ENCODE measurements around the gene SIX6. TPM values are rescaled to one million over a fixed set of nuclear protein-coding genes. Genes with fewer than 3 reads are reported as not detected.

SIX6 gene
- total RNA-seq, 1 donor from 2014 or later: not detected

- H3K4me3 ChIP-seq (ENCODE audit: low read length in 3 of 3): no peak overlapping the region
- no peak overlapping the region for H3K9ac ChIP-seq (ENCODE audit: low read depth in 1 of 3, low read length in 3 of 3)
- H3K4me1 ChIP-seq (ENCODE audit: control insufficient read depth in 3 of 3, insufficient read depth in 3 of 3, low read length in 3 of 3): no peaks in the 10 kb centered on the region
- no peaks in the 10 kb centered on the region for H3K9me3 ChIP-seq (ENCODE audit: control insufficient read depth in 3 of 3, low read length in 3 of 3)
- H3K27ac ChIP-seq (ENCODE audit: low read depth, low read length): no peak overlapping the region
- peaks cover 0 to 15% (median 9%) of the 10 kb centered on the region in 3 donors for H3K27me3 ChIP-seq (ENCODE audit: control insufficient read depth in 3 of 3, insufficient read depth in 3 of 3, low read length in 3 of 3)
- H3K36me3 ChIP-seq (ENCODE audit: control insufficient read depth in 3 of 3, insufficient read depth in 3 of 3, low read length in 3 of 3): no peaks in the 10 kb centered on the region
Observed at GRCh38 chr14:60502541-60502940, 6.4 kb upstream of the SIX6 start.

DNA sequence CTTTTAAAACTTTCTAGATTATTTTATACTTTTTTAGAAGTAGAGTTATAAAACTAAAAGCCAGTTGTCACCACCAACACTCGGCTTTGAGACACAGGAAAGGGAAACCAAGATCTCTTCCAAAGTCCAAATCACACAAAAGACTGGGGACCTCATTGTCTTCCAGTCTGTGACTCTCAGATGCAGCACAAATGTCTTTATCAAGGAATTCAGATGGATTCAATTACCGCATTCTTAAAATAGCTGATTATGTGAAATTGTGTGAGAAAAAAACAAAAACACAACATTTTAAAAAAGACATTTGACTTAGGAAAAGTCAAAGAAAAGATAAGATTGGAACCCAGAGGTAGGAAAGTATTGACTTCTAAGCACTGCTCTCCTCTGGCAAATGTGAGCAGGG is 3.5 kb upstream of the SIX6 start:
- no peak overlapping the region for H3K4me3 ChIP-seq (ENCODE audit: low read length in 3 of 3)
- no peaks in the 10 kb centered on the region for H3K9me3 ChIP-seq (ENCODE audit: control insufficient read depth in 3 of 3, low read length in 3 of 3)
- peaks cover 2 to 11% (median 7%) of the 10 kb centered on the region in 3 donors for H3K4me1 ChIP-seq (ENCODE audit: control insufficient read depth in 3 of 3, insufficient read depth in 3 of 3, low read length in 3 of 3)
- H3K36me3 ChIP-seq (ENCODE audit: control insufficient read depth in 3 of 3, insufficient read depth in 3 of 3, low read length in 3 of 3): no peaks in the 10 kb centered on the region
- H3K9ac ChIP-seq (ENCODE audit: low read depth in 1 of 3, low read length in 3 of 3): no peak overlapping the region
- peaks cover 20 to 39% (median 30%) of the 10 kb centered on the region in 3 donors for H3K27me3 ChIP-seq (ENCODE audit: control insufficient read depth in 3 of 3, insufficient read depth in 3 of 3, low read length in 3 of 3)
- H3K27ac ChIP-seq (ENCODE audit: low read depth, low read length): no peak overlapping the region

- Histone ChIP-seq H3K4me3 (ENCODE audit: low read length in 3 of 3) (no peak overlapping the region), H3K9me3 (ENCODE audit: control insufficient read depth in 3 of 3, low read length in 3 of 3) (no peaks in the 10 kb centered on the region), H3K4me1 (ENCODE audit: control insufficient read depth in 3 of 3, insufficient read depth in 3 of 3, low read length in 3 of 3) (peaks cover 2 to 11% (median 9%) of the 10 kb centered on the region in 3 donors), H3K27ac (ENCODE audit: low read depth, low read length) (no peak overlapping the region), H3K36me3 (ENCODE audit: control insufficient read depth in 3 of 3, insufficient read depth in 3 of 3, low read length in 3 of 3) (no peaks in the 10 kb centered on the region), H3K9ac (ENCODE audit: low read depth in 1 of 3, low read length in 3 of 3) (no peak overlapping the region), H3K27me3 (ENCODE audit: control insufficient read depth in 3 of 3, insufficient read depth in 3 of 3, low read length in 3 of 3) (peaks cover 25 to 44% (median 36%) of the 10 kb centered on the region in 3 donors)
Observed at GRCh38 chr14:60506010-60506409, 2.9 kb upstream of the SIX6 start.

DNA sequence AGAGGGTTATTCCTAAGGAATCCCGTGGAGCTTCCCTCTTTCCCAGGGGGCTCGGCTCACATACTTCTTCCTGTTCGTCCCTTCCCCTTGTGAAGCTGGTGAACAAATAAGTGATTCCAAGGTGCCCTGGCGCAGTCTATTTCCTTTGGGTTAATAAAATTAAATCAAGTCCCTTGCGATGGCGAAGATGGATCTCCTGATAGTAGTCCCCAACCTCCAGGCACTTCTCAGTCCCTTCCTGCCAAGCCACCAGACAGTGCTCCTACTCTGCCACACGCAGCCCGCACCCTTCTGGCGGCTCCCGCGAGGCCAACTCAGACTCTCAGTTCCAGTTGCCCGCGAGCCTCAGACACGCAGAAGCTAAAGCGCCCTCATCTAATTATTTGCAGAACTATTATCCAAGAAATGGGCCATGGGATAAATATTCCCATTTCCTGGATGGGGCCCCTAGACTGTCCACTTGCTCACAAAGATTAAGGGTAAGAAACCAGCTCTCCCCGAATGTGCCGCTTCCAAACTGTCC is 2.4 kb upstream of the SIX6 start:
- Histone ChIP-seq H3K27me3 (ENCODE audit: control insufficient read depth in 3 of 3, insufficient read depth in 3 of 3, low read length in 3 of 3) (peaks cover 29 to 49% (median 40%) of the 10 kb centered on the region in 3 donors), H3K9me3 (ENCODE audit: control insufficient read depth in 3 of 3, low read length in 3 of 3) (no peaks in the 10 kb centered on the region), H3K4me1 (ENCODE audit: control insufficient read depth in 3 of 3, insufficient read depth in 3 of 3, low read length in 3 of 3) (peaks cover 2 to 11% (median 9%) of the 10 kb centered on the region in 3 donors)

GRCh38 chr14:60506985-60507829 is 1.7 kb upstream of the SIX6 start:
- Histone ChIP-seq H3K27me3 (ENCODE audit: control insufficient read depth in 3 of 3, insufficient read depth in 3 of 3, low read length in 3 of 3) (peaks cover 29 to 52% (median 43%) of the 10 kb centered on the region in 3 donors), H3K9me3 (ENCODE audit: control insufficient read depth in 3 of 3, low read length in 3 of 3) (no peaks in the 10 kb centered on the region), H3K4me3 (ENCODE audit: low read length in 3 of 3) (no peak overlapping the region), H3K27ac (ENCODE audit: low read depth, low read length) (no peak overlapping the region), H3K36me3 (ENCODE audit: control insufficient read depth in 3 of 3, insufficient read depth in 3 of 3, low read length in 3 of 3) (no peaks in the 10 kb centered on the region), H3K4me1 (ENCODE audit: control insufficient read depth in 3 of 3, insufficient read depth in 3 of 3, low read length in 3 of 3) (peaks cover 2 to 11% (median 9%) of the 10 kb centered on the region in 3 donors), H3K9ac (ENCODE audit: low read depth in 1 of 3, low read length in 3 of 3) (no peak overlapping the region)

More for the DNA sequence above, 2.4 kb upstream of the SIX6 start:
- no peaks in the 10 kb centered on the region for H3K36me3 ChIP-seq (ENCODE audit: control insufficient read depth in 3 of 3, insufficient read depth in 3 of 3, low read length in 3 of 3)
- no peak overlapping the region for H3K9ac ChIP-seq (ENCODE audit: low read depth in 1 of 3, low read length in 3 of 3)
- no peak overlapping the region for H3K27ac ChIP-seq (ENCODE audit: low read depth, low read length)
- no peak overlapping the region for H3K4me3 ChIP-seq (ENCODE audit: low read length in 3 of 3)

DNA sequence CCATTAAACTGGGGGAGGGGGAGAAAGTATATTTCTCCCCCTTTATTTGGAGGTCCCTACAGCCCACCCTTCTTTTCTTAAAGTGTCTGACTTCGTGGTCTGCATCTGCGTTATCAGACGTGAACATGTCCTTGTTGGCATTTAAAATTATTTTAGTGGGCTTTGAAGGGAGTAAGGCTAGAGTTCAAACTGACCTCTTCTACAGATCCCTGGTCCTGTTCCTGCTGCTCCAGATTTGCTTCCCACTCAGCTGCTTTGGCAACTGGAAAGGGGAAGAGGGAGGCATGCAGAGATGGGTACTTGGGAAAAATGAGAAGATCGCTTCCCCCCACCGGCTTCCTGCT is 611 bp upstream of the SIX6 start:
- Histone ChIP-seq H3K4me3 (ENCODE audit: low read length in 3 of 3) (peak overlapping the region; percentile 7 to 67 (median 61)), H3K9ac (ENCODE audit: low read depth in 1 of 3, low read length in 3 of 3) (no peak overlapping the region), H3K27me3 (ENCODE audit: control insufficient read depth in 3 of 3, insufficient read depth in 3 of 3, low read length in 3 of 3) (peaks cover 29 to 62% (median 43%) of the 10 kb centered on the region in 3 donors), H3K4me1 (ENCODE audit: control insufficient read depth in 3 of 3, insufficient read depth in 3 of 3, low read length in 3 of 3) (peaks cover 2 to 11% (median 9%) of the 10 kb centered on the region in 3 donors), H3K27ac (ENCODE audit: low read depth, low read length) (no peak overlapping the region), H3K36me3 (ENCODE audit: control insufficient read depth in 3 of 3, insufficient read depth in 3 of 3, low read length in 3 of 3) (no peaks in the 10 kb centered on the region), H3K9me3 (ENCODE audit: control insufficient read depth in 3 of 3, low read length in 3 of 3) (no peaks in the 10 kb centered on the region)

DNA sequence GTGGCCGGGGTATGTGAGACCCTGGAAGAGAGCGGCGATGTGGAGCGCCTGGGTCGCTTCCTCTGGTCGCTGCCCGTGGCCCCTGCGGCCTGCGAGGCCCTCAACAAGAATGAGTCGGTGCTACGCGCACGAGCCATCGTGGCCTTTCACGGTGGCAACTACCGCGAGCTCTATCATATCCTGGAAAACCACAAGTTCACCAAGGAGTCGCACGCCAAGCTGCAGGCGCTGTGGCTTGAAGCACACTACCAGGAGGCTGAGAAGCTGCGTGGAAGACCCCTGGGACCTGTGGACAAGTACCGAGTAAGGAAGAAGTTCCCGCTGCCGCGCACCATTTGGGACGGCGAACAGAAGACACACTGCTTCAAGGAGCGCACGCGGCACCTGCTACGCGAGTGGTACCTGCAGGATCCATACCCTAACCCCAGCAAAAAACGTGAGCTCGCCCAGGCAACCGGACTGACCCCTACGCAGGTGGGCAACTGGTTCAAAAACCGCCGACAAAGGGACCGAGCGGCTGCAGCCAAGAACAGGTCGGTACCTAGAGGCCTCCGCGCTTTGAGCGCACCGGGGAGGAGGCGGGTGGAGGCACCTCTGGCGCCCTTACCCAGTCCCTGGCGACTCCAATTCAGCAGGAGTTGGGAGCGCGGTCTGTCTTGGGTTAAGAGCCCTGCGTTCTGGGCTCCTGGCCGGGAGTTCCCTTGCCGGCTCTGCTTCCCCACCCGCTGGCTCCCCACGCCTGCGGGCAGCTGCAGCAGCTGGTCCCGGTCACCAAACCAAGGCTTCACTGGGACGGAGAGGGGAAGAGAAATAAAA is 700 bp downstream of the SIX6 start:
- H3K4me3 ChIP-seq (ENCODE audit: low read length in 3 of 3): peak overlapping the region; percentile 61 to 67 (median 62)
- no peak overlapping the region for H3K27ac ChIP-seq (ENCODE audit: low read depth, low read length)
- peaks cover 29 to 62% (median 43%) of the 10 kb centered on the region in 3 donors for H3K27me3 ChIP-seq (ENCODE audit: control insufficient read depth in 3 of 3, insufficient read depth in 3 of 3, low read length in 3 of 3)
- H3K9me3 ChIP-seq (ENCODE audit: control insufficient read depth in 3 of 3, low read length in 3 of 3): no peaks in the 10 kb centered on the region
- H3K4me1 ChIP-seq (ENCODE audit: control insufficient read depth in 3 of 3, insufficient read depth in 3 of 3, low read length in 3 of 3): peaks cover 2 to 11% (median 10%) of the 10 kb centered on the region in 3 donors
- no peaks in the 10 kb centered on the region for H3K36me3 ChIP-seq (ENCODE audit: control insufficient read depth in 3 of 3, insufficient read depth in 3 of 3, low read length in 3 of 3)
- peak overlapping the region in 2 of 3 donors; percentile 23 to 68 for H3K9ac ChIP-seq (ENCODE audit: low read depth in 1 of 3, low read length in 3 of 3)

DNA sequence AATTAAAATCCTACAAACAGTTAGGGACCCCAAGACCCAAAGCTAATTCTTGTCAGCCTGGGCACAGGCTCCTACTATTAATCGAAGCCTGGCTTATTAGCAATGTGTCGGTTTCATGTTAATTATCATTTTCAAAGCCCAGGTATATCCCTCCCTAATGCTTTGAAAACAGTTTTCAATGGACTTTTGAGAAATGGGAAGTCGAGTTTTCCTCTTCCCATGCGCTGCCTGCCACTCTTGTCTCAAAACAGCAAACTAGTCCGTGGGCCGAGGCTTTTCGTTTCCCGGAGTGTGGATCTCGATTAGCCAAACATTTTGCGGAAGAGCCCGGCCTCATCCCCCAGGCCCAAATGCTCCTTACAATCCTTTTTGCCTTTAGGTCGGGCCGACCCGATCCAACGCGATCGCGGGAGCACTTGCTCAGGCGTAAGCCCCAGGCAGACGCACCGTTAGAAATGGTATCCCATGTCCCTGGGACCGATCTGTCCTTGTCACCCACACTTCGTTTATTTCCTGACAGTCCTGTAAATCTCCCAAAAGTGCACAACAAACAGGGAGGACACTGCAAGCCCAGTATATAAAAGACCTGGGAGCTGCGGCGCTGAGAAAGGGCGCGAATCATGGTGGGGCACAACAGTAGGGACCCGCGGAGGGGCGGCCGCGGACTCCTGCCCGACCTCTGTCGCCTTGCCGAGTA is 1.5 kb downstream of the SIX6 start:
- Histone ChIP-seq H3K27me3 (ENCODE audit: control insufficient read depth in 3 of 3, insufficient read depth in 3 of 3, low read length in 3 of 3) (peaks cover 29 to 62% (median 43%) of the 10 kb centered on the region in 3 donors), H3K4me1 (ENCODE audit: control insufficient read depth in 3 of 3, insufficient read depth in 3 of 3, low read length in 3 of 3) (peaks cover 2 to 11% (median 11%) of the 10 kb centered on the region in 3 donors), H3K9me3 (ENCODE audit: control insufficient read depth in 3 of 3, low read length in 3 of 3) (no peaks in the 10 kb centered on the region), H3K9ac (ENCODE audit: low read depth in 1 of 3, low read length in 3 of 3) (no peak overlapping the region), H3K27ac (ENCODE audit: low read depth, low read length) (no peak overlapping the region), H3K4me3 (ENCODE audit: low read length in 3 of 3) (peak overlapping the region in 1 of 3 donors; percentile 22), H3K36me3 (ENCODE audit: control insufficient read depth in 3 of 3, insufficient read depth in 3 of 3, low read length in 3 of 3) (no peaks in the 10 kb centered on the region)

GRCh38 chr14:60510951-60511599 is 2.1 kb downstream of the SIX6 start:
- no peak overlapping the region for H3K4me3 ChIP-seq (ENCODE audit: low read length in 3 of 3)
- H3K4me1 ChIP-seq (ENCODE audit: control insufficient read depth in 3 of 3, insufficient read depth in 3 of 3, low read length in 3 of 3): peaks cover 2 to 11% (median 11%) of the 10 kb centered on the region in 3 donors
- H3K9me3 ChIP-seq (ENCODE audit: control insufficient read depth in 3 of 3, low read length in 3 of 3): no peaks in the 10 kb centered on the region
- H3K9ac ChIP-seq (ENCODE audit: low read depth in 1 of 3, low read length in 3 of 3): no peak overlapping the region
- H3K36me3 ChIP-seq (ENCODE audit: control insufficient read depth in 3 of 3, insufficient read depth in 3 of 3, low read length in 3 of 3): no peaks in the 10 kb centered on the region
- peaks cover 35 to 63% (median 47%) of the 10 kb centered on the region in 3 donors for H3K27me3 ChIP-seq (ENCODE audit: control insufficient read depth in 3 of 3, insufficient read depth in 3 of 3, low read length in 3 of 3)
- H3K27ac ChIP-seq (ENCODE audit: low read depth, low read length): no peak overlapping the region

Data from skeletal muscle tissue (tissue), 4 donors.